Renal pelvis (tissue), 4 donors: ENCODE data around the gene CDC34. TPM values are rescaled to one million over a fixed set of nuclear protein-coding genes. Genes with fewer than 3 reads are reported as not detected.
A peak's percentile ranks its signal among the peaks of the same experiment; 100 is the strongest.
"Not testable (repeated sequence)": the region's sequence is repeated elsewhere in the genome, so short reads cannot be mapped to it uniquely, and the experiment has no call there.

Source experiments
- DNase-seq: peaks from one replicate; pipeline ENCODE4 v3.0.0-alpha.2; 2013
- polyA plus RNA-seq, 3 donors: library from polyadenylated mRNA; unstranded; fragments of 120-200 nt; gene quantifications; one replicate each; pipeline ENCODE4 v1.2.1, GENCODE V29; 2013; ENCODE audit not compliant: insufficient read length in 3 of 3

CDC34 gene
- polyA plus RNA-seq, 3 donors = 57.2 to 81.2 (median 68.3) TPM

DNA sequence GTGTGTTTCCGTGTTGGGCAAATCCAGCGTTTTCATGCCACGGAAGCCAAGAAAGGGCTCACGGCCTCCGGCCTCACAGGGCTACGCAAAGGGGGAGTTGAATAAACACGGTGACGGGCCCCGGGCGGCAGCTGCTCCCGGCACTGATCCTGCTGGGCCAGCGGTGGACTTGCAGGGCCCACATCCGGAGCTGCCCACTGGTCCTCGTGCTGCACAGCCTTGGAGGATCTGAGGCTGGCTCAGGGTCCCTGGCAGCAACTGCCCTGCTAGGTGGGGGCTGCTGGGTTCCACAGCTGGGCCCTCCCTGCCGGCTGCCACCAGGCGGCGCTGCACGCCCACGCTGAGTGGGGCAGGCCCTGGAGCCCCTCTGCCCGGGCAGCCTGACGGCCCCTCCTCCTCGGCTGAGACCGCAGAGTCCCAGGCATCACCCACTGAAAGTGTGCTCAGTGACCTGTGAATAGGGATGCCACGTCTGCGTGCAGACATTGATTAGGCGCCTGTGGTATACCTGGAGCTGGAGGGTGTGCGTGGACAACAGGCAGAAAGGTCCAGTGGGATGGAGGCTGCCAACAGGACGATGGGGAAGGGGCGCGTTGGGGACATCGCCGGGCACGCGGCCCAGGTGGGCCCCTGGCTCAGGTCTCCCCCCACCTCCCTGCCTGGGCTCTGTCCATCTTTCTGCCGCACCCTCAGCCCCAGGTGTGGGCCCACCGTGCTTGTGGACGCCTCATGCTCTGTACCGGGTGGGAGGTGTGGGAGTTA is 52.9 kb downstream of the CDC34 start:
- peak; percentile 42 for DNase-seq

DNA sequence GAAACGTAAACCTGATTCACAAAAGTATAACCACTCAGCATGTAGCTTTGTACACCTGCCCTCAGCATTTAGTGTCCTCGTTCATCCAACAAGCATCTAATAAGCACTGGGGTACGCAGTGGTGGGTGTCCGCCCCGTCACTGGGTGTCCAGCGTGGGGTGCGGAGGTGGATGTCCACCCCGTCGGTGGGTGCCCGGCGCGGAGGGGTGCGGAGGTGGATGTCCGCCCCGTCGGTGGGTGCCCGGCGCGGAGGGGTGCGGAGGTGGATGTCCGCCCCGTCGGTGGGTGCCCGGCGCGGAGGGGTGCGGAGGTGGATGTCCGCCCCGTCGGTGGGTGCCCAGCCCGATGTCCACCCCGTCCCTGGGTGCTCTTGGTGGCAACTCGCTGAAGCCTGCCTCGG is 53.6 kb downstream of the CDC34 start:
- not testable (repeated sequence) for DNase-seq

DNA sequence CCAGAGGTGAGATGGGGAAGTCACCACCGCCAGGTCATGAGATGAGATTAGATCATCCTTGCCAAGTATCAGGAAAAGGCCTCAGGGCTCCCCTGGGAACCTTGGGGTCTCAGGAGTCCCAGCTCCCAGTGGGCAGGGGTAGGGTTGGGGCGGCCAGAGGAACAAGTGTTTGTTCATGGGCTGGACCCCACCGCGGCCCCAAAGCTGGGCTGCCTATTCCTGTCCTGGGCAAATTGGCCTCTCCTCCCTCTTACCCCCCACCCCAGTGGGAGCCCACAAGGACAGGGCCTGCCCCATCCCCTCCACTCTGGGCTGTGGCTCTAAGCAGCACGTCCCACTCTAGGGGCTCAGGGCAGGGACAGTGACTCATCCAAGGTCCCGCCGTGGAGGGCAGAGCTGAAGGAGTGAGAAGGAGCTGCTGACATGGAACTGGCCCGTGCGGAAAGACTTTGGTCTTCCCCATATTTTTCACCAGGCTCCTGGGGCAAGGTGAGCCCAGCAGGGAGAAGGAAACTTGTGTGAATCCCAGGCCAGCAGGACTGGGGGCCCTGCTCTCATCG is 54.1 kb downstream of the CDC34 start:
- no peak for DNase-seq

DNA sequence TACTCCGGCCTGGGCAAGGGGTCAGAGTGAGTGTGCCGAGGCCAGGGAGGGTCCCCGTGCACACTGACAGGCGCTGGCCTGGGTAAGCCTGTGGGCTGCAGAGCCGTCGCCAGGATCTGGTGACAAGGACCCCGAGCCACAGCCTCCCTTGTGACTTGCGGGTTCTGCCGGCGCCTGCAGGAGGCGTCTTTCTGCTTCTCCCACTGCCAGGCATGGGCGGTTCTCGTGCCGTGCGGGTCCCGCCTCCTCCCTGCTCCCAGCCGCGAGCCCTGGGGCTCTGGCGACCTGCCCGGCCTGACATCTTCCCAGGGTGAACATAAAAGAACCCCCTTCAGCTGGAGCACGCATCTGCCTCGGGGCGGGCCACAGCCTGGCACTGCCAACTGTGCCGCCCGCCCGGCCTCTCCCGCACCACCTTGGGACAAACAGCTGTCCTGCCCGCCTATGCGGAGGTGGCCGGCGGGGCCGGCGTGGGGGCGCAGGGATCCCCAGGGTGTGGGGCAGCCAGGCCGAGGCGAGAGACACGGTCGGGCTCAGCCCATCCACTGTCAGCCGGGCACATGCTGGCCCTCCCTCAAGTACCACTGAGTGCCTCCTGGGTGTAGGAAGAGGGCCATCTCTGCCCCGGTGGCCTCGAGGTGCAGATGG is 56.7 kb downstream of the CDC34 start:
- DNase-seq = peak; percentile 36

DNA sequence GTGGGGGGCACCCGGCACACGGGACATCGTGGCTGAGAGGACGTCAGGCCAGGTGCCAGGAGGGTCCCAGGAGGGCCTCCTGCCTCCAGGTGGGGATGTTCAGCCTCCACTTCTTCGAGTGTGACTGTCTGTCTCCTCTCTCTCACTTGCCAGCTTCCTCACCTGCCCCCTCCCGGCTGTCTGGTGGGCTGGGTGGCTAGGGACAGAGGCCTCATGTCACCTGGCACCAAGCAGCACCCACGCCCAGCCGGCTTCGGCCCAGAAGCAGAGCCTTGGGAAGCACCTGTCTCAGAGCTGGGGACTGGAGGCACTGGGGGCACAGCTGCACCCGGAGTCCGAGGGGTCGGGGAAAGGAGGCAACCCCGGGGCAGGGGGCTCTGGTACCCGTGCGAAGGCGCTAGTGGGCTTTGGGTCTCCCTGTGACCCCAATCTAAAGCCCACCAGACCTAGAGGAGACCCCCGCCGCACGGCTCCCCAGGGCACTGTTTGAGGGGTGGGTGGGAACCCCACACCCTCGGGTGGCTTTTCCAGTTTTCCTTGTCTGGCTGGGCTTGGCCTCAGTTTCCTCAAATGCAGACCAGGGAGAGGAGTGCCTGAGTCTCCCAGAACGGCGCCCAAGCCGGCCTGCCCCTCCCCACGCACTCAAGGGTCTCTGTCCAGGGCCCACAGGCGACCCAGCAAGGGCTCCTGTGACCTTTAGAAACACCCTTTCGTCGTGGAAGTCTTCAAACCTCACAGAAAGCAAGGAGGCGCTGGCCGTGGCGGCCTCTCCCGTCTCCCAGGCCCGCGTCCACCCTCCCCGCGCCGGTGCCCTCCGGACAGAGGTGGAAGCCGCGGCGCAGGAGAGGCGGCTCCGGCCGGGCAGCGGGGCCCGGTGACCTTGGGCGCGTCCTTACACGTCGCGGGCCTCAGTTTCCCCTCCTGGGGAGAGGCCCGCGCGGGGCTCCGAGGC is 57.5 kb downstream of the CDC34 start:
- no peak for DNase-seq

DNA sequence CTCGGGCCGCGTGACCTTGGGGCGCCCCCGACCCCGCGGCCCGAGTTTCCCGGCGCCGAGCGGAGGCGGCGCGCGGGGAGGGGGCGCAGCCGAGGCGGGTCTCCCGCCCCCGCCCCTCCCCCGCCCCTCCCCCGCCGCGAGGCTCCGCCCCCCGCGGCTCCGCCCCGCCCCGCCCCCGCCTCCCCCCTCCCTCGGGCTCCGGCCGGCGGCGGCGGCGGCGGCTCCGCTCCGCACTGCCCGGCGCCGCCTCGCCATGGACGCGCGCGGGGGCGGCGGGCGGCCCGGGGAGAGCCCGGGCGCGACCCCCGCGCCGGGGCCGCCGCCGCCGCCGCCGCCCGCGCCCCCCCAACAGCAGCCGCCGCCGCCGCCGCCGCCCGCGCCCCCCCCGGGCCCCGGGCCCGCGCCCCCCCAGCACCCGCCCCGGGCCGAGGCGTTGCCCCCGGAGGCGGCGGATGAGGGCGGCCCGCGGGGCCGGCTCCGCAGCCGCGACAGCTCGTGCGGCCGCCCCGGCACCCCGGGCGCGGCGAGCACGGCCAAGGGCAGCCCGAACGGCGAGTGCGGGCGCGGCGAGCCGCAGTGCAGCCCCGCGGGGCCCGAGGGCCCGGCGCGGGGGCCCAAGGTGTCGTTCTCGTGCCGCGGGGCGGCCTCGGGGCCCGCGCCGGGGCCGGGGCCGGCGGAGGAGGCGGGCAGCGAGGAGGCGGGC is 58.3 kb downstream of the CDC34 start, which contains the start of gene HCN2:
TSS of gene HCN2 (plus strand) at position 189 of the 703 bp plus-strand sequence. CDS start at position 254, 65 bp downstream.
- DNase-seq = no peak

DNA sequence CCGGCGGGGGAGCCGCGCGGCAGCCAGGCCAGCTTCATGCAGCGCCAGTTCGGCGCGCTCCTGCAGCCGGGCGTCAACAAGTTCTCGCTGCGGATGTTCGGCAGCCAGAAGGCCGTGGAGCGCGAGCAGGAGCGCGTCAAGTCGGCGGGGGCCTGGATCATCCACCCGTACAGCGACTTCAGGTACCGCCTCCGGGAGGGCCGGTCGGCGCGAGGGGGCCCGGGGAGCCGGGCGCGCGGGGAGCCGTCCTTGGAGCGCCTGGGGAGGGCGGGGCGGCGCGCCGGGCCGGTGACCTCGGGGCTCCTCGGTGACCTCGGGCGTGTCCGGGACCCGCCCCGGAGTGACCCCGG is 58.8 kb downstream of the CDC34 start:
- DNase-seq = no peak

DNA sequence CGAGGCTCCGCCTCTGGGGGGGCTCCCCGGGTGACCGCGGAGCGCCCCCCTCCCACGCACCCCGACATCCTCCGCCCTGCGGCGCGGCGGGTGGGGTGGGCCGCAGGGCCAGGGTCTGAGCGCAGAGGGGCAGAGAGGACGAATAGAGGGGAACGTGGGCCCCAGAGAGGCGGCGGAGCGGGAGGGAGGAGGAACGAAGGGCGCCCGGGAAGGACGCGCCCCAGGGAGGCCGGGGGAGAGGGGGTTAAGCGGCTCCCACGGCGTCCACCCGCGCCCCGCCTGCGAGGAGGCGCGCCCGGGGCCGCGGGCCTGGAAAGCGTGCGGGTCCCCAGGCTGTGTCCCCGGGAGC is 59.2 kb downstream of the CDC34 start:
- no peak for DNase-seq

DNA sequence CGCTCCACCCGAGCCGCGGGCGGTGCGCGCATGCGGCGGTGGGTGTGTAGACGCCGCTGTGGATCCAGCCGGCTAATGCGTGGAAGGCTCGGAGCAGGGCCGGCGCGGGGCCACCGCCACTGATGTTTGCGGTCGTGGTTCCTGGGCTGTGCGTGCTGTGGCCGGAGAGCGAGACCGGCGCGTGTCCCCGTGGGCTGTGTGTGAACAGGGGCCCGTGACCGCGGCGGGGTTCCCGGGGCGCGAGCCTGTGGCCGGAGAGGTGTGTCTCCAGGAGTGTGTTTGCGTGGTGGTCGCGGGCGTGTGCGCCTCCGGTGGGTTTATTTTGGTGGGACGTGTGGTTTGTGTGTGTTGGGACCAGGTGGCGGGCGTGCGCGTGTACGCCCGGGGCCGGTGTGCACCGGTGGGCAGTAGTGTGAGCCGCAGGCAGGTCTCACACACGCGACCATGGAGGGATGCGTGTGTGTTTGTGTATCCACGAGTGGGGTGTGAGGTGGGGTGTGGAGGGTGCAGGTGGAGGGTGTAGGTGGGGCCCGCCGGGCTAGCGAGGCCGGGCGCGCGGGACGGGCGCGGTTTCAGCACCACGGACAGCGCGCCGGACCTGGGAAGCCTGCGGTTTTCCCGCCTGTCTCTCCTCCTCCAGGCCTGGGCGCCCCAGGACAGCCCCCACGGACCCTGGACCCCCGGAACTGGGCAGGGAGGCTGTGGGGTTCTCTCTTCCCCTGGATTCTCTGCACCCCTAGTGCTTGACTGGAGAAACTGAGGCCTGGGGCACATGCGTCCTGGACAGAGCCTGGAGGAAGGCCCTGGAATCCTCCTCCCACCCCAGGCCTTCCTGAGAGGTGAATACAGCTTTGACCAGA is 59.8 kb downstream of the CDC34 start:
- DNase-seq = peak; percentile 47

Other genes starting within 250 kb of the CDC34 start
- 1 to 10 TPM; 3.2 to 4.1 (median 3.7) TPM for gene PLPP2, start 240.4 kb upstream of the CDC34 start, polyA plus RNA-seq
- 10 to 100 TPM; 24.5 to 37.3 (median 32.4) TPM for gene MIER2, start 187.0 kb upstream of the CDC34 start, polyA plus RNA-seq
- 1 to 10 TPM; 2.0 to 4.4 (median 4.0) TPM for gene C2CD4C, start 122.6 kb upstream of the CDC34 start, polyA plus RNA-seq
- gene SHC2, start 70.7 kb upstream of the CDC34 start, polyA plus RNA-seq = 10 to 100 TPM; 30.2 to 57.5 (median 36.2) TPM
- 1 to 10 TPM; 5.3 to 7.0 (median 5.7) TPM for gene MADCAM1, start 35.3 kb upstream of the CDC34 start, polyA plus RNA-seq
- gene TPGS1, start 24.3 kb upstream of the CDC34 start, polyA plus RNA-seq = 10 to 100 TPM; 10.6 to 19.5 (median 14.0) TPM
- gene GZMM, start 12.3 kb downstream of the CDC34 start, polyA plus RNA-seq = under 1 TPM; 0.14 to 0.49 (median 0.36) TPM
- gene BSG, start 40.8 kb downstream of the CDC34 start, polyA plus RNA-seq = 100 to 1,000 TPM; 474 to 595 (median 592) TPM
- gene HCN2, start 58.1 kb downstream of the CDC34 start, polyA plus RNA-seq = under 1 TPM; 0.27 to 0.48 (median 0.30) TPM
- 10 to 100 TPM; 64.7 to 78.3 (median 70.9) TPM for gene POLRMT, start 101.8 kb downstream of the CDC34 start, polyA plus RNA-seq
- gene FGF22, start 108.1 kb downstream of the CDC34 start, polyA plus RNA-seq = 1 to 10 TPM in 1 of 3 donors, under 1 TPM in 2; 0.83 to 1.1 (median 0.91) TPM
- 10 to 100 TPM; 33.8 to 35.9 (median 35.8) TPM for gene RNF126, start 131.5 kb downstream of the CDC34 start, polyA plus RNA-seq
- gene FSTL3, start 144.6 kb downstream of the CDC34 start, polyA plus RNA-seq = 10 to 100 TPM; 21.7 to 24.4 (median 23.3) TPM
- under 1 TPM in 2 of 3 donors, not detected in 1; 0.33 to 0.51 TPM for gene PRSS57, start 163.7 kb downstream of the CDC34 start, polyA plus RNA-seq
- gene PALM, start 177.2 kb downstream of the CDC34 start, polyA plus RNA-seq = 100 to 1,000 TPM in 2 of 3 donors, 10 to 100 TPM in 1; 89.8 to 119 (median 113) TPM
- gene MISP, start 219.4 kb downstream of the CDC34 start, polyA plus RNA-seq = 10 to 100 TPM in 1 of 3 donors, 1 to 10 TPM in 2; 7.1 to 11.2 (median 7.5) TPM